ENCODE measurements around the gene FYCO1.

The FYCO1 gene

DNA sequence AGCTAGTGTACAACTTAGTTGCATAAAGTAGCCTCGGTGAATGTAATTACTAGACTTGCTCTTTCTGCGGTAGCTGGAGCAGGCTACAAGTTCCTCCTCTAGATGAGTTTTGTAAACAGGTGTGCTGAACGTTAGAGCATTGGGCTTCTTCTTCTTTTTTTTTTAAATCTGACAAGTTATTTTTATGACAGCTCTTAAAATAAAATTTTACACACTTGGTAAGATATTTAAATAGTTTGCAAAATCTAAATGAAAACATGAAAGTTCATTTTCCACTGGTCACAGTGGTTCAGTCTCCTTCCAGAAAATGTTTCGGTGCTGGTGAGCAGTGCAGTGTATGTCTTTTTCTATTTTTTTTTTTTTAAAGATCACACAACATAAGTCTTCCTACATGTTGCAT lies 106.3 kb downstream of the FYCO1 start:
- CTCF ChIA-PET = no interaction called here
- DNase-seq (ENCODE audit: extremely low spot score) = no peak
- POLR2A ChIA-PET = no interaction called here
- TF ChIP-seq ELF4 (IDR thresholded peaks at IDR 0.05) = no peak
- no peak for TF ChIP-seq FOXM1 (IDR thresholded peaks at IDR 0.05; ENCODE audit: borderline replicate concordance)
- TF ChIP-seq SUZ12 (IDR thresholded peaks at IDR 0.05) = no peak
- TF ChIP-seq FOXA1 (IDR thresholded peaks at IDR 0.05) = no peak
- no peak for TF ChIP-seq NFRKB (IDR thresholded peaks at IDR 0.05)

- ChIA-PET CTCF (no interaction called here), POLR2A (no interaction called here)
- TF ChIP-seq FOXA1 (IDR thresholded peaks at IDR 0.05) (no peak), SUZ12 (IDR thresholded peaks at IDR 0.05) (no peak), TARDBP (IDR thresholded peaks at IDR 0.05) (no peak), SP1 (IDR thresholded peaks at IDR 0.05) (no peak), HDGF (IDR thresholded peaks at IDR 0.05; ENCODE audit: borderline replicate concordance) (no peak), ELF4 (IDR thresholded peaks at IDR 0.05) (no peak), L3MBTL2 (conservative IDR thresholded peaks at IDR 0.05) (no peak), ARNT (IDR thresholded peaks at IDR 0.05) (no peak), NFRKB (IDR thresholded peaks at IDR 0.05) (no peak), FOXK2 (IDR thresholded peaks at IDR 0.05) (no peak), FOXM1 (IDR thresholded peaks at IDR 0.05; ENCODE audit: borderline replicate concordance) (no peak), CTBP1 (IDR thresholded peaks at IDR 0.05; ENCODE audit: borderline replicate concordance) (no peak)
- TF ChIP-seq, protein P1, sequence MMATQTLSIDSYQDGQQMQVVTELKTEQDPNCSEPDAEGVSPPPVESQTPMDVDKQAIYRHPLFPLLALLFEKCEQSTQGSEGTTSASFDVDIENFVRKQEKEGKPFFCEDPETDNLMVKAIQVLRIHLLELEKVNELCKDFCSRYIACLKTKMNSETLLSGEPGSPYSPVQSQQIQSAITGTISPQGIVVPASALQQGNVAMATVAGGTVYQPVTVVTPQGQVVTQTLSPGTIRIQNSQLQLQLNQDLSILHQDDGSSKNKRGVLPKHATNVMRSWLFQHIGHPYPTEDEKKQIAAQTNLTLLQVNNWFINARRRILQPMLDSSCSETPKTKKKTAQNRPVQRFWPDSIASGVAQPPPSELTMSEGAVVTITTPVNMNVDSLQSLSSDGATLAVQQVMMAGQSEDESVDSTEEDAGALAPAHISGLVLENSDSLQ (IDR thresholded peaks at IDR 0.05) = no peak
- DNase-seq (ENCODE audit: extremely low spot score) = no peak
Measured at GRCh38 chr3:45887759-45888511, 107.7 kb downstream of the FYCO1 start.

GRCh38 chr3:45887285-45887684 lies 108.3 kb downstream of the FYCO1 start:
- no peak for TF ChIP-seq ELF4 (IDR thresholded peaks at IDR 0.05)
- no peak for TF ChIP-seq BHLHE40 (IDR thresholded peaks at IDR 0.05; ENCODE audit: borderline replicate concordance)
- POLR2A ChIA-PET = no interaction called here
- no peak for DNase-seq (ENCODE audit: extremely low spot score)
- CTCF ChIA-PET = no interaction called here

DNA sequence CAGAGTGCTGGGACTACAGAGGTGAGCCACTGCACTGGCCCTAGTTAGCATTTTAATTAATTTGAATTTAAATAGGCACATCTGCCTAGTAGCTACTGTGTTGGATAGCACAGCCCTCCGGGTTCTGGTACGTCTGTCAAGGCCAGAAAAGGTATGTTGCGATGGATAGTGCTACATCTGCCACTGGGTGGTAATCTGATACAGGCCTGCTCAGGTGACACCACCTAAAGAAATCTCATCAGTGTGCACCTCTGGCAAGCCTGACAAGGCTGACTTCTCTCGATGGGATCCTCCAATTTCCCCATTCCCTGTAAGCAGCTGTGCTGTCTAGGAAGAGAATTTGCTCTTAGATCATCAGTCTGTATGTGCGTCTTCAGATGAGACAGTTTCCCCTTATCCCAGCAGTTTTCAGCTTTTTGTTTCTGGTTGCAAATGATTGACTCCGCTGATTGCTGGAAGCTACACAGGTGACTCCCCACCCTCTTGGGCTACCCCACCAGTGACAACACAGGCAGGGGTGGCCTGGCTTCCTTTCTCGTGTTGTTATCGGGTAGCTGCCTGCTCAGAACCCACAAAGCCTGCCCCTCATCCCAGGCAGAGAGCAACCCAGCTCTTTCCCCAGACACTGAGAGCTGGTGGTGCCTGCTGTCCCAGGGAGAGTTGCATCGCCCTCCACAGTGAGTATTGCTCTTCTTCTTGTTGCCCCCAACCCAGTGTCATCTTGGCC lies 109.5 kb downstream of the FYCO1 start, which contains the start of gene CCR9:
Gene CCR9 (plus strand): TSS at position 565 of the 727 bp plus-strand sequence. CDS start 8,391 bp downstream, outside the sequence.
- ChIA-PET CTCF (no interaction called here), POLR2A (no interaction called here)
- no peak for TF ChIP-seq ELF4 (IDR thresholded peaks at IDR 0.05)
- no peak for TF ChIP-seq CTBP1 (IDR thresholded peaks at IDR 0.05; ENCODE audit: borderline replicate concordance)
- TF ChIP-seq FOXA1 (IDR thresholded peaks at IDR 0.05) = no peak
- no peak for TF ChIP-seq FOXM1 (IDR thresholded peaks at IDR 0.05; ENCODE audit: borderline replicate concordance)
- no peak for TF ChIP-seq L3MBTL2 (conservative IDR thresholded peaks at IDR 0.05)
- no peak for TF ChIP-seq BHLHE40 (IDR thresholded peaks at IDR 0.05; ENCODE audit: borderline replicate concordance)
- TF ChIP-seq, protein P1 (IDR thresholded peaks at IDR 0.05) = no peak
- TF ChIP-seq LEF1 (IDR thresholded peaks at IDR 0.05; ENCODE audit: borderline replicate concordance) = no peak
- TF ChIP-seq ARNT (IDR thresholded peaks at IDR 0.05) = no peak
- no peak for TF ChIP-seq SUZ12 (IDR thresholded peaks at IDR 0.05)
- no peak for TF ChIP-seq HDGF (IDR thresholded peaks at IDR 0.05; ENCODE audit: borderline replicate concordance)
- no peak for TF ChIP-seq SP1 (IDR thresholded peaks at IDR 0.05)
- no peak for TF ChIP-seq NFRKB (IDR thresholded peaks at IDR 0.05)
- TF ChIP-seq ZNF384 (IDR thresholded peaks at IDR 0.05) = no peak
- no peak for TF ChIP-seq TARDBP (IDR thresholded peaks at IDR 0.05)
- TF ChIP-seq FOXK2 (IDR thresholded peaks at IDR 0.05) = no peak
- no peak for DNase-seq (ENCODE audit: extremely low spot score)

GRCh38 chr3:45884368-45885201 lies 111.0 kb downstream of the FYCO1 start:
- TF ChIP-seq HDGF (IDR thresholded peaks at IDR 0.05; ENCODE audit: borderline replicate concordance) = no peak
- TF ChIP-seq SP1 (IDR thresholded peaks at IDR 0.05) = no peak
- TF ChIP-seq ZNF384 (IDR thresholded peaks at IDR 0.05) = no peak
- CTCF ChIA-PET = no interaction called here
- no peak for DNase-seq (ENCODE audit: extremely low spot score)
- POLR2A ChIA-PET = no interaction called here

- ChIA-PET POLR2A (no interaction called here), CTCF (no interaction called here)
- TF ChIP-seq ZNF384 (IDR thresholded peaks at IDR 0.05) (no peak), ELF4 (IDR thresholded peaks at IDR 0.05) (no peak), TARDBP (IDR thresholded peaks at IDR 0.05) (no peak), FOXM1 (IDR thresholded peaks at IDR 0.05; ENCODE audit: borderline replicate concordance) (no peak), SP1 (IDR thresholded peaks at IDR 0.05) (no peak), NFRKB (IDR thresholded peaks at IDR 0.05) (no peak), BHLHE40 (IDR thresholded peaks at IDR 0.05; ENCODE audit: borderline replicate concordance) (no peak), LEF1 (IDR thresholded peaks at IDR 0.05; ENCODE audit: borderline replicate concordance) (no peak), CTBP1 (IDR thresholded peaks at IDR 0.05; ENCODE audit: borderline replicate concordance) (no peak), HDGF (IDR thresholded peaks at IDR 0.05; ENCODE audit: borderline replicate concordance) (no peak), SUZ12 (IDR thresholded peaks at IDR 0.05) (no peak)
- TF ChIP-seq, protein P1 (IDR thresholded peaks at IDR 0.05) = no peak
- no peak for DNase-seq (ENCODE audit: extremely low spot score)
Measured at GRCh38 chr3:45881078-45882022, 114.3 kb downstream of the FYCO1 start.
